Breast epithelium (tissue), 4 donors: ENCODE measurements around the gene KCNK3. TPM values are rescaled to one million over a fixed set of nuclear protein-coding genes. Genes with fewer than 3 reads are reported as not detected.

Experiments used
- DNase-seq, 2 donors: peaks; one replicate each; pipeline ENCODE4 v3.0.0-alpha.2; 2019; ENCODE audit warnings: low spot score in 2 of 2
- H3K27ac ChIP-seq, 2 donors: fragments of 200-600 bp; sonication (generic) in 1 of 2; one replicate each; pipeline ENCODE4 v1.5.1; 2016 to 2019; ENCODE audit warnings: mild to moderate bottlenecking in 1 of 2
- H3K27me3 ChIP-seq, 2 donors: fragments of 200-600 bp; sonication (generic) in 1 of 2; one replicate each; pipeline versions ENCODE4 v1.5.1 to v1.6.0; 2017 to 2019; ENCODE audit warnings: control low read depth in 1 of 2, mild to moderate bottlenecking in 1 of 2
- H3K36me3 ChIP-seq: fragments of 200-600 bp; one replicate; pipeline ENCODE4 v1.5.1; 2019
- H3K4me1 ChIP-seq, 2 donors: fragments of 200-600 bp; sonication (generic); one replicate each; pipeline ENCODE4 v1.5.1; 2016 to 2019; ENCODE audit warnings: control low read depth in 1 of 2
- H3K4me3 ChIP-seq, 3 donors: fragments of 200-600 bp; sonication (generic); 1 replicate in 2 of 3; 2 replicates in 1 of 3; pipeline ENCODE4 v1.5.1; 2016 to 2019; ENCODE audit warnings: mild to moderate bottlenecking in 3 of 3, moderate library complexity in 2 of 3
- H3K9me3 ChIP-seq, 2 donors: fragments of 200-600 bp; sonication (generic) in 1 of 2; one replicate each; pipeline ENCODE4 v1.5.1; 2016 to 2019; ENCODE audit warnings: control low read depth in 1 of 2
- CTCF ChIP-seq, 3 donors: fragments of 450-650 bp; IDR thresholded peaks; one replicate each; pipeline ENCODE4 v1.5.1; 2016 to 2017; ENCODE audit warnings: antibody characterized with exemption in 3 of 3, mild to moderate bottlenecking in 3 of 3, moderate library complexity in 3 of 3
- POLR2A ChIP-seq: fragments of 450-650 bp; IDR thresholded peaks from one replicate; pipeline ENCODE4 v1.6.1; 2016; ENCODE audit warnings: antibody characterized with exemption, mild to moderate bottlenecking, moderate library complexity
- POLR2AphosphoS5 ChIP-seq, 3 donors: sonication (generic); formaldehyde crosslinking; IDR thresholded peaks; one replicate each; pipeline ENCODE4 v1.6.1; 2017; ENCODE audit warnings: antibody characterized with exemption in 3 of 3
- intact Hi-C: fragments of 100-400 bp; cut with DNase I; formaldehyde crosslinking; loops from one replicate; pipeline ENCODE4 v1.15.1; 2023; ENCODE audit warnings: low total_unique reads
- total RNA-seq, 3 donors: library from RNA; depleted of rRNA; stranded (reverse); fragments of >200 nt; gene quantifications; one replicate each; pipeline ENCODE4 v1.1.0, GENCODE V29; 2016

The KCNK3 gene
- total RNA-seq = 1 to 10 TPM in 2 of 3 donors, under 1 TPM in 1; 0.59 to 2.3 (median 1.4) TPM

- intact Hi-C loops = no loop called here
- H3K9me3 ChIP-seq = no peaks in the 10 kb centered on the region
- peaks cover 0 to 53% of the 10 kb centered on the region in 2 donors for H3K27me3 ChIP-seq
- H3K27ac ChIP-seq = peak within 1 kb of the TSS in 1 of 2 donors; percentile 36
- H3K4me3 ChIP-seq = peak within 1 kb of the TSS; percentile 33 to 64 (median 44)
- H3K36me3 ChIP-seq = no peaks in the 10 kb centered on the region
- peak in 1 of 2 donors; percentile 20 for DNase-seq
- TF ChIP-seq CTCF (IDR thresholded peaks at IDR 0.05) = no peak
- TF ChIP-seq POLR2A = no peak
- no peak for TF ChIP-seq POLR2AphosphoS5 (IDR thresholded peaks at IDR 0.05)
- peaks cover 0 to 7% of the 10 kb centered on the region in 2 donors for H3K4me1 ChIP-seq
Measured at GRCh38 chr2:26692279-26692896, at the start of gene KCNK3. Gene KCNK3 (plus strand): TSS chr2:26692722. CDS start chr2:26692876, 154 bp downstream.

GRCh38 chr2:26644188-26644835 lies 48.2 kb upstream of the KCNK3 start:
- DNase-seq = no peak
- H3K9me3 ChIP-seq = no peaks in the 10 kb centered on the region
- no peak overlapping the region for H3K27ac ChIP-seq
- H3K4me1 ChIP-seq = no peaks in the 10 kb centered on the region
- intact Hi-C loops = no loop called here
- H3K27me3 ChIP-seq = no peaks in the 10 kb centered on the region
- TF ChIP-seq POLR2AphosphoS5 (IDR thresholded peaks at IDR 0.05) = no peak
- no peak for TF ChIP-seq CTCF (IDR thresholded peaks at IDR 0.05)
- no peak for TF ChIP-seq POLR2A
- no peaks in the 10 kb centered on the region for H3K36me3 ChIP-seq
- no peak overlapping the region for H3K4me3 ChIP-seq

GRCh38 chr2:26645762-26646161 lies 46.8 kb upstream of the KCNK3 start:
- TF ChIP-seq POLR2AphosphoS5 (IDR thresholded peaks at IDR 0.05) = no peak
- TF ChIP-seq POLR2A = no peak
- TF ChIP-seq CTCF (IDR thresholded peaks at IDR 0.05) = no peak
- no peak for DNase-seq
- H3K9me3 ChIP-seq = no peaks in the 10 kb centered on the region
- H3K27me3 ChIP-seq = no peaks in the 10 kb centered on the region
- no peaks in the 10 kb centered on the region for H3K4me1 ChIP-seq
- H3K36me3 ChIP-seq = no peaks in the 10 kb centered on the region
- no peak overlapping the region for H3K4me3 ChIP-seq
- H3K27ac ChIP-seq = no peak overlapping the region
- intact Hi-C loops = no loop called here

- TF ChIP-seq POLR2AphosphoS5 (IDR thresholded peaks at IDR 0.05) (no peak), CTCF (IDR thresholded peaks at IDR 0.05) (no peak), POLR2A (no peak)
- DNase-seq = no peak
- H3K27ac ChIP-seq = peak overlapping the region in 1 of 2 donors; percentile 7
- H3K4me3 ChIP-seq = no peak overlapping the region
- H3K9me3 ChIP-seq = no peaks in the 10 kb centered on the region
- no peaks in the 10 kb centered on the region for H3K36me3 ChIP-seq
- H3K27me3 ChIP-seq = no peaks in the 10 kb centered on the region
- H3K4me1 ChIP-seq = no peaks in the 10 kb centered on the region
- intact Hi-C loops = no loop called here
Measured at GRCh38 chr2:26646986-26647672, 45.4 kb upstream of the KCNK3 start.

GRCh38 chr2:26647981-26648380 lies 44.5 kb upstream of the KCNK3 start:
- intact Hi-C loops = no loop called here
- Histone ChIP-seq H3K9me3 (no peaks in the 10 kb centered on the region), H3K36me3 (no peaks in the 10 kb centered on the region), H3K4me3 (no peak overlapping the region), H3K27me3 (no peaks in the 10 kb centered on the region), H3K4me1 (no peaks in the 10 kb centered on the region), H3K27ac (no peak overlapping the region)
- TF ChIP-seq POLR2AphosphoS5 (IDR thresholded peaks at IDR 0.05) (no peak), POLR2A (no peak), CTCF (IDR thresholded peaks at IDR 0.05) (no peak)
- no peak for DNase-seq
